Measurements from ENCODE around the gene GALM.

- TF ChIP-seq, protein P1, sequence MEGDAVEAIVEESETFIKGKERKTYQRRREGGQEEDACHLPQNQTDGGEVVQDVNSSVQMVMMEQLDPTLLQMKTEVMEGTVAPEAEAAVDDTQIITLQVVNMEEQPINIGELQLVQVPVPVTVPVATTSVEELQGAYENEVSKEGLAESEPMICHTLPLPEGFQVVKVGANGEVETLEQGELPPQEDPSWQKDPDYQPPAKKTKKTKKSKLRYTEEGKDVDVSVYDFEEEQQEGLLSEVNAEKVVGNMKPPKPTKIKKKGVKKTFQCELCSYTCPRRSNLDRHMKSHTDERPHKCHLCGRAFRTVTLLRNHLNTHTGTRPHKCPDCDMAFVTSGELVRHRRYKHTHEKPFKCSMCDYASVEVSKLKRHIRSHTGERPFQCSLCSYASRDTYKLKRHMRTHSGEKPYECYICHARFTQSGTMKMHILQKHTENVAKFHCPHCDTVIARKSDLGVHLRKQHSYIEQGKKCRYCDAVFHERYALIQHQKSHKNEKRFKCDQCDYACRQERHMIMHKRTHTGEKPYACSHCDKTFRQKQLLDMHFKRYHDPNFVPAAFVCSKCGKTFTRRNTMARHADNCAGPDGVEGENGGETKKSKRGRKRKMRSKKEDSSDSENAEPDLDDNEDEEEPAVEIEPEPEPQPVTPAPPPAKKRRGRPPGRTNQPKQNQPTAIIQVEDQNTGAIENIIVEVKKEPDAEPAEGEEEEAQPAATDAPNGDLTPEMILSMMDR (IDR thresholded peaks at IDR 0.05): no peak
- TF ChIP-seq POLR2A (IDR thresholded peaks at IDR 0.05): no peak
These were observed 82.5 kb downstream of the GALM start for GRCh38 chr2:38748391-38748790.

Data from right lobe of liver (tissue), 4 donors.